Liver (tissue), 3 donors: ENCODE data around the gene TNS1.

Source experiments
- ATF3 ChIP-seq: IDR thresholded peaks from 2 replicates; pipeline ENCODE4 v1.6.1; 2016; ENCODE audit warnings: antibody characterized with exemption
- CTCF ChIP-seq: fragments of 150-350 bp; IDR thresholded peaks from 2 replicates; pipeline ENCODE4 v1.5.1; 2017; ENCODE audit warnings: improper control_type of control experiment, low read depth, low read length; ENCODE audit not compliant: missing input control
- EGR1 ChIP-seq, 2 donors: IDR thresholded peaks; 2 replicates each; pipeline ENCODE4 v1.6.1; 2016 to 2018; ENCODE audit warnings: antibody characterized with exemption in 2 of 2, low read depth in 2 of 2
- FOXA1 ChIP-seq: IDR thresholded peaks from 2 replicates; pipeline ENCODE4 v1.6.1; 2016; ENCODE audit warnings: antibody characterized with exemption
- GABPA ChIP-seq, 2 donors: IDR thresholded peaks in 1 of 2; conservative IDR thresholded peaks in 1 of 2; 2 replicates each; pipeline ENCODE4 v1.6.1; 2016; ENCODE audit warnings: antibody characterized with exemption in 2 of 2, mild to moderate bottlenecking in 1 of 2, moderate library complexity in 1 of 2
- MAX ChIP-seq: IDR thresholded peaks from 2 replicates; pipeline ENCODE4 v1.6.1; 2016; ENCODE audit warnings: antibody characterized with exemption
- RAD21 ChIP-seq, 2 donors: IDR thresholded peaks; 2 replicates each; pipeline ENCODE4 v1.6.1; 2016; ENCODE audit warnings: antibody characterized with exemption in 2 of 2, mild to moderate bottlenecking in 2 of 2
- RXRA ChIP-seq, 2 donors: IDR thresholded peaks; 2 replicates each; pipeline ENCODE4 v1.6.1; 2017 to 2018; ENCODE audit warnings: antibody characterized with exemption in 2 of 2, mild to moderate bottlenecking in 1 of 2
- ZBTB33 ChIP-seq: IDR thresholded peaks from 2 replicates; pipeline ENCODE4 v1.6.1; 2016; ENCODE audit warnings: antibody characterized with exemption
- donor health status: healthy.
- donor health status: healthy.

- no peak for TF ChIP-seq EGR1 (IDR thresholded peaks at IDR 0.05; ENCODE audit: low read depth in 2 of 2)
- no peak for TF ChIP-seq CTCF
- TF ChIP-seq GABPA (IDR thresholded peaks at IDR 0.05 in 1 of 2, conservative IDR thresholded peaks at IDR 0.05 in 1 of 2), result no peak
- no peak for TF ChIP-seq RXRA (IDR thresholded peaks at IDR 0.05)
- TF ChIP-seq FOXA1, result no peak
- no peak for TF ChIP-seq MAX
- no peak for TF ChIP-seq ATF3
- no peak for TF ChIP-seq ZBTB33
- no peak for TF ChIP-seq RAD21 (IDR thresholded peaks at IDR 0.05)
Observed at GRCh38 chr2:218046238-218046637, 43.4 kb upstream of the TNS1 start.
